ENCODE results near the gene METRN. TPM values are rescaled to one million over a fixed set of nuclear protein-coding genes. Genes with fewer than 3 reads are reported as not detected.

The METRN gene
- total RNA-seq, 4 donors from 2014 or later = 10.0 to 30.9 (median 15.8) TPM

DNA sequence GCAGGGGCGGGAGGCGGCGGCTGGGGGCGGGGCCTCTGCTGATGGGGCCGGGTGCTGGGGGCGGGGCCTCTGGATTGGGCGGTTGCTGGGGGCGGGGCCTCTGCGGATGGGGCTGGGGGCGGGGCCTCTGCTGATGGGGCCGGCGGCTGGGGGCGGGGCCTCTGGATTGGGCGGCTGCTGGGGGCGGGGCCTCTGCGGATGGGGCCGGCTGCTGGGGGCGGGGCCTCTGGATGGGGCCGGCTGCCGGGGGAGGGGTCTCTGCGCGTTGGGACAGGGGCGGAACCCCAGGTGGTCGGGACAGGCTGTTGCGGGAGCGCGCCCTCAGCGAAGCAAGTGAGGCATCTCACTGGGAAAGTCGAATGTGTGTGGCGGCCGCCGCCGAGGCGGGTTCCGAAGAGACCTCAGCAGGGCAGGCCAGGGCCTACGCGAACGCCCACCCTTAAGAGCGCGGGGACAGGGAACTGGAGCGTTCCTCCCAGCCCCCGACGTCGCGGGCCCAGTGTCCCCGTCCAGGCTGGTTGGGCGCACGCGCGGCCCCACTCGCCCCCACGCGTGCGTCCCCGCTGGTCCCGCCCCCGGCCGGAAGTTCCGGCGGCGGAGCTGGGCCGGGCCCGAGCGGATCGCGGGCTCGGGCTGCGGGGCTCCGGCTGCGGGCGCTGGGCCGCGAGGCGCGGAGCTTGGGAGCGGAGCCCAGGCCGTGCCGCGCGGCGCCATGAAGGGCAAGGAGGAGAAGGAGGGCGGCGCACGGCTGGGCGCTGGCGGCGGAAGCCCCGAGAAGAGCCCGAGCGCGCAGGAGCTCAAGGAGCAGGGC, 34.9 kb upstream of the METRN start, which contains the start of gene STUB1:
STUB1 (plus strand) TSS at position 597 of the 811 bp plus-strand sequence; CDS start at position 713, 116 bp downstream.
- peak within 1 kb of the TSS; percentile 84 for H3K4me3 ChIP-seq
- peaks cover 16% of the 10 kb centered on the region for H3K36me3 ChIP-seq
- 0% methylated on average over 6 of the region's 91 CpGs for WGBS
- peak within 1 kb of the TSS; percentile 92 for H3K27ac ChIP-seq
- peak; percentile 91 to 94 for DNase-seq (ENCODE audit: low spot score in 2 of 2)
- no peaks in the 10 kb centered on the region for H3K9me3 ChIP-seq
- peaks cover 4% of the 10 kb centered on the region for H3K27me3 ChIP-seq
- H3K4me1 ChIP-seq = peaks cover 90% of the 10 kb centered on the region
- TF ChIP-seq POLR2AphosphoS5 (IDR thresholded peaks at IDR 0.05) (peak in 1 of 3 donors; percentile 66), POLR2A (IDR thresholded peaks at IDR 0.05) (peak; percentile 27 to 71), EP300 (IDR thresholded peaks at IDR 0.05) (no peak)
- TF ChIP-seq, protein P1, sequence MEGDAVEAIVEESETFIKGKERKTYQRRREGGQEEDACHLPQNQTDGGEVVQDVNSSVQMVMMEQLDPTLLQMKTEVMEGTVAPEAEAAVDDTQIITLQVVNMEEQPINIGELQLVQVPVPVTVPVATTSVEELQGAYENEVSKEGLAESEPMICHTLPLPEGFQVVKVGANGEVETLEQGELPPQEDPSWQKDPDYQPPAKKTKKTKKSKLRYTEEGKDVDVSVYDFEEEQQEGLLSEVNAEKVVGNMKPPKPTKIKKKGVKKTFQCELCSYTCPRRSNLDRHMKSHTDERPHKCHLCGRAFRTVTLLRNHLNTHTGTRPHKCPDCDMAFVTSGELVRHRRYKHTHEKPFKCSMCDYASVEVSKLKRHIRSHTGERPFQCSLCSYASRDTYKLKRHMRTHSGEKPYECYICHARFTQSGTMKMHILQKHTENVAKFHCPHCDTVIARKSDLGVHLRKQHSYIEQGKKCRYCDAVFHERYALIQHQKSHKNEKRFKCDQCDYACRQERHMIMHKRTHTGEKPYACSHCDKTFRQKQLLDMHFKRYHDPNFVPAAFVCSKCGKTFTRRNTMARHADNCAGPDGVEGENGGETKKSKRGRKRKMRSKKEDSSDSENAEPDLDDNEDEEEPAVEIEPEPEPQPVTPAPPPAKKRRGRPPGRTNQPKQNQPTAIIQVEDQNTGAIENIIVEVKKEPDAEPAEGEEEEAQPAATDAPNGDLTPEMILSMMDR (IDR thresholded peaks at IDR 0.05) = no peak

DNA sequence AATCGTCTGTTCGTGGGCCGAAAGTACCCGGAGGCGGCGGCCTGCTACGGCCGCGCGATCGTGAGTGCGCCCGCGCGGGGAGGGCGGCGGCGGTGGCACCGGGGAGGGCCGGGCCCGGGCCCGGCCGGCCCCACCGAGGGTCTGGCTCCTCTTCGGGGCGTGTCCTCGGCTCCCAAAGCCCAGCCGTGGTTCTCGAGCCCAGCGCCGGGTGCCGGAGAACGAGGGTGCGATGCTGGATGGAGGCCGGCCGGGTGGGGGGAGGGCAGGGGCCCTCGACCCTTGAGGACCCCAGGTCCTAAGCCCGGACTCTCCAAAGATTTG, 34.3 kb upstream of the METRN start:
- Histone ChIP-seq H3K27me3 (peaks cover 4% of the 10 kb centered on the region), H3K36me3 (peaks cover 16% of the 10 kb centered on the region), H3K9me3 (no peaks in the 10 kb centered on the region), H3K27ac (peak overlapping the region; percentile 92), H3K4me3 (peak overlapping the region; percentile 84), H3K4me1 (peaks cover 90% of the 10 kb centered on the region)
- 0% methylated on average over 1 of the region's 38 CpGs for WGBS
- TF ChIP-seq EP300 (IDR thresholded peaks at IDR 0.05) (no peak), POLR2AphosphoS5 (IDR thresholded peaks at IDR 0.05) (no peak), POLR2A (IDR thresholded peaks at IDR 0.05) (no peak)
- TF ChIP-seq, protein P1 (IDR thresholded peaks at IDR 0.05) = no peak
- DNase-seq (ENCODE audit: low spot score in 2 of 2) = no peak

DNA sequence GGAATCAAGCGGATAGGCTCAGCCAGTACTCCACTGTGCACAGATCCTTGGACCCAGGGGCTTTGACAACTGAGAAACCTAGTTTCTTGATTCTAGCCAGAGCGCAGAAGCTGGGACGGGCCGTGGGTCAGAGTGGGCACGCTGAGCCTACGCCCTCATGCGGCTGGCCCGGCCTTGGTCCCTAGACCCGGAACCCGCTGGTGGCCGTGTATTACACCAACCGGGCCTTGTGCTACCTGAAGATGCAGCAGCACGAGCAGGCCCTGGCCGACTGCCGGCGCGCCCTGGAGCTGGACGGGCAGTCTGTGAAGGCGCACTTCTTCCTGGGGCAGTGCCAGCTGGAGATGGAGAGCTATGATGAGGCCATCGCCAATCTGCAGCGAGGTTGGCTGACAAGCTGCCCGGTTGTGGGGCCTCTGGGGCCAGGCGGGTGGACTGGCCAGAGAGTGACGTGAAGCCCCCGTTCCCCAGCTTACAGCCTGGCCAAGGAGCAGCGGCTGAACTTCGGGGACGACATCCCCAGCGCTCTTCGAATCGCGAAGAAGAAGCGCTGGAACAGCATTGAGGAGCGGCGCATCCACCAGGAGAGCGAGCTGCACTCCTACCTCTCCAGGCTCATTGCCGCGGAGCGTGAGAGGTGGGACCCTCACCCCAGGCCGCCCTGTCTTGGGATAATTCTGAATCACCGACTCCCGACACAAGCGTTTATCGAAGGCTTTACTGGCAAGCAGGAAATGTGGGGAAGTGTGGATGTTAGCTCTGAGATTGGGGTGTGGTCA, 33.8 kb upstream of the METRN start:
- peaks cover 90% of the 10 kb centered on the region for H3K4me1 ChIP-seq

DNA sequence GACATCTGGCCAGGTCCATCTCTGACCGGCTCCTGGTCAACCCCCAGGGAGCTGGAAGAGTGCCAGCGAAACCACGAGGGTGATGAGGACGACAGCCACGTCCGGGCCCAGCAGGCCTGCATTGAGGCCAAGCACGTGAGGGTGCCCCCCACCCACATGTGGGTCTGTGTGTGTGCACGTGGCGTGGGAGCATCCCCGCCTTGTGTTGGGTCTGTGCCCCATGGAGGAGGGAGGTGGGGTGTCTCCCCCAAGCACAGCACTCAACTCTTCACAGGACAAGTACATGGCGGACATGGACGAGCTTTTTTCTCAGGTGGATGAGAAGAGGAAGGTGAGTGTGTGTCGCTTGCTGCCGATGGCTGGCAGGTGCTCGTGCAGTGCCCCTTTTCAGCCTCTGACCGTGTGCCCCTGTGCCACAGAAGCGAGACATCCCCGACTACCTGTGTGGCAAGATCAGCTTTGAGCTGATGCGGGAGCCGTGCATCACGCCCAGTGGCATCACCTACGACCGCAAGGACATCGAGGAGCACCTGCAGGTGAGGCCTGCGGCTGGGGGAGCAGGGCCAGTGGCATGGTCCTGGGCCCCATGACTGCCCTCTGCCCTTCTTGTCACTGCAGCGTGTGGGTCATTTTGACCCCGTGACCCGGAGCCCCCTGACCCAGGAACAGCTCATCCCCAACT, 33.0 kb upstream of the METRN start:
- WGBS = 90% methylated on average over 9 of the region's 28 CpGs
- H3K27ac ChIP-seq = no peak overlapping the region

More for the DNA sequence above, 33.8 kb upstream of the METRN start:
- TF ChIP-seq EP300 (IDR thresholded peaks at IDR 0.05) = no peak
- no peak for TF ChIP-seq POLR2AphosphoS5 (IDR thresholded peaks at IDR 0.05)
- TF ChIP-seq, protein P1 (IDR thresholded peaks at IDR 0.05) = no peak
- TF ChIP-seq POLR2A (IDR thresholded peaks at IDR 0.05) = no peak
- Histone ChIP-seq H3K9me3 (no peaks in the 10 kb centered on the region), H3K4me3 (peak overlapping the region; percentile 84), H3K27ac (peak overlapping the region; percentile 92), H3K36me3 (peaks cover 16% of the 10 kb centered on the region), H3K27me3 (peaks cover 4% of the 10 kb centered on the region)
- DNase-seq (ENCODE audit: low spot score in 2 of 2) = no peak
- 38% methylated on average over 20 of the region's 44 CpGs for WGBS

More for the DNA sequence above, 33.0 kb upstream of the METRN start:
- Histone ChIP-seq H3K4me1 (peaks cover 86% of the 10 kb centered on the region), H3K36me3 (peaks cover 20% of the 10 kb centered on the region), H3K9me3 (no peaks in the 10 kb centered on the region), H3K27me3 (peaks cover 4% of the 10 kb centered on the region), H3K4me3 (peak overlapping the region; percentile 84)
- no peak for DNase-seq (ENCODE audit: low spot score in 2 of 2)
- TF ChIP-seq, protein P1 (IDR thresholded peaks at IDR 0.05) = no peak
- no peak for TF ChIP-seq EP300 (IDR thresholded peaks at IDR 0.05)
